HCT116 (cell line): ENCODE data around the gene TBCCD1. TPM values are rescaled to one million over a fixed set of nuclear protein-coding genes. Genes with fewer than 3 reads are reported as not detected.

ENCODE experiments used
- ATAC-seq: fragments of 200-7000 bp; cut with Tn5 transposase; 2 replicates; pipeline ENCODE4 v1.9.1; 2020; ENCODE audit warnings: mild to moderate bottlenecking, moderate library complexity
- BruUV-seq: library from RNA; stranded (reverse); fragments of 400-500 nt; replicated peaks from 2 replicates; lab custom pipeline; 2021; lab: Mats Ljungman, UMichigan
- CTCF ChIA-PET: fragments of 300-600 bp; sonication (Branson Sonifier 250); formaldehyde crosslinking; loops from one replicate; lab custom pipeline; 2021; ENCODE audit warnings: antibody characterized with exemption; lab: Charles Lee
- POLR2A ChIA-PET: fragments of 300-600, 350-600 bp; sonication (Branson Sonifier 250); formaldehyde crosslinking; loops from one replicate; lab custom pipeline; 2021; ENCODE audit warnings: antibody characterized with exemption; lab: Charles Lee
- RAD21 ChIA-PET, 2 experiments: fragments of 300-600 bp; sonication (Branson Sonifier 250); formaldehyde crosslinking; loops; one replicate each; lab custom pipeline; 2023; ENCODE audit warnings: low total read pairs in 2 of 2; ENCODE audit not compliant: uncharacterized antibody in 2 of 2, unreplicated experiment in 2 of 2, low non-redundant PET in 1 of 2; lab: Charles Lee
- DNase-seq: peaks from one replicate; pipeline ENCODE4 v3.0.0-alpha.2; 2010; ENCODE audit warnings: low read depth, low spot score
- H2AFZ ChIP-seq: fragments of 200-600 bp; shearing (Covaris generic), sonication (generic); 2 replicates; pipeline ENCODE4 v1.6.1; 2017; ENCODE audit warnings: low read depth, mixed run types, mixed read lengths, antibody characterized with exemption, low read length; ENCODE audit not compliant: poor library complexity, severe bottlenecking
- H3K27ac ChIP-seq: 2 replicates; pipeline ENCODE4 v1.5.1; 2012; ENCODE audit warnings: low read depth, low read length
- H3K27me3 ChIP-seq: fragments of 200-600 bp; sonication (generic); 2 replicates; pipeline ENCODE4 v1.6.1; 2016; ENCODE audit warnings: mixed run types, low read length, mixed read lengths; ENCODE audit not compliant: insufficient read depth
- H3K36me3 ChIP-seq, 2 experiments: fragments of 200-500 bp in 1 of 2; fragments of 200-600 bp in 1 of 2; sonication (Bioruptor generic) in 1 of 2; sonication (generic) in 1 of 2; 2 replicates each; pipeline versions ENCODE4 v1.5.1 to v1.6.1; 2014 to 2016; ENCODE audit warnings: low read length in 2 of 2, inconsistent platforms in 1 of 2, mixed read lengths in 1 of 2, mixed run types in 1 of 2; ENCODE audit not compliant: insufficient read depth in 2 of 2, control insufficient read depth in 1 of 2
- H3K4me1 ChIP-seq, 2 experiments: fragments of 200-600 bp in 1 of 2; sonication (generic) in 1 of 2; 2 replicates each; pipeline versions ENCODE4 v1.5.1 to v1.6.1; 2012 to 2017; ENCODE audit warnings: low read length in 2 of 2, inconsistent platforms in 1 of 2, mild to moderate bottlenecking in 1 of 2, mixed read lengths in 1 of 2, mixed run types in 1 of 2, moderate library complexity in 1 of 2; ENCODE audit not compliant: insufficient read depth in 2 of 2, control insufficient read depth in 1 of 2
- H3K4me2 ChIP-seq: fragments of 200-600 bp; sonication (generic); 2 replicates; pipeline ENCODE4 v1.6.1; 2017; ENCODE audit warnings: mixed run types, low read length, mixed read lengths
- H3K4me3 ChIP-seq, 2 experiments: fragments of 200-600 bp in 1 of 2; sonication (generic) in 1 of 2; replicated peaks in 1 of 2; 2 replicates each; pipeline ENCODE4 v1.5.1; 2011 to 2016; ENCODE audit warnings: low read length in 2 of 2, control low read depth in 1 of 2, low read depth in 1 of 2, mild to moderate bottlenecking in 1 of 2, mixed read lengths in 1 of 2, mixed run types in 1 of 2
- H3K79me2 ChIP-seq: fragments of 200-600 bp; sonication (generic); 2 replicates; pipeline ENCODE4 v1.6.1; 2017; ENCODE audit warnings: mild to moderate bottlenecking, mixed run types, low read length, moderate library complexity, mixed read lengths; ENCODE audit not compliant: insufficient read depth
- H3K9ac ChIP-seq: fragments of 200-600 bp; sonication (generic); 2 replicates; pipeline ENCODE4 v1.6.1; 2016; ENCODE audit warnings: low read length, mixed read lengths
- H3K9me2 ChIP-seq: fragments of 200-600 bp; sonication (generic), shearing (Covaris generic); 2 replicates; pipeline ENCODE4 v1.6.1; 2017; ENCODE audit warnings: mixed run types, mild to moderate bottlenecking, moderate library complexity; ENCODE audit not compliant: insufficient read depth
- H3K9me3 ChIP-seq, 2 experiments: fragments of 200-500 bp in 1 of 2; fragments of 200-600 bp in 1 of 2; sonication (Bioruptor generic) in 1 of 2; sonication (generic) in 1 of 2; 2 replicates each; pipeline ENCODE4 v1.6.1; 2014 to 2017; ENCODE audit warnings: low read length in 2 of 2, mixed read lengths in 2 of 2, inconsistent platforms in 1 of 2, low read depth in 1 of 2, mild to moderate bottlenecking in 1 of 2, mixed run types in 1 of 2, moderate library complexity in 1 of 2; ENCODE audit not compliant: control insufficient read depth in 1 of 2, insufficient read depth in 1 of 2
- H4K20me1 ChIP-seq: fragments of 200-600 bp; sonication (generic), shearing (Covaris generic); 2 replicates; pipeline ENCODE4 v1.6.1; 2017; ENCODE audit warnings: mixed run types, mild to moderate bottlenecking, moderate library complexity; ENCODE audit not compliant: insufficient read depth
- ATF3 ChIP-seq: IDR thresholded peaks from 2 replicates; pipeline ENCODE4 v1.6.1; 2012
- CEBPB ChIP-seq: IDR thresholded peaks from 2 replicates; pipeline ENCODE4 v1.6.1; 2012; ENCODE audit warnings: low read depth
- CTCF ChIP-seq, 3 experiments: fragments of 200-600 bp in 1 of 3; sonication (generic) in 1 of 3; IDR thresholded peaks in 2 of 3; conservative IDR thresholded peaks in 1 of 3; 2 replicates each; pipeline ENCODE4 v1.5.1; 2012 to 2017; ENCODE audit warnings: low read depth in 2 of 3, low read length in 2 of 3, antibody characterized with exemption in 1 of 3, borderline replicate concordance in 1 of 3, control low read depth in 1 of 3, mild to moderate bottlenecking in 1 of 3, mixed read lengths in 1 of 3, mixed run types in 1 of 3, moderate library complexity in 1 of 3; ENCODE audit not compliant: insufficient read depth in 1 of 3
- EGR1 ChIP-seq: IDR thresholded peaks from 2 replicates; pipeline ENCODE4 v1.6.1; 2012; ENCODE audit warnings: low read depth
- FOSL1 ChIP-seq: IDR thresholded peaks from 2 replicates; pipeline ENCODE4 v1.6.1; 2012; ENCODE audit warnings: low read depth
- JUND ChIP-seq: IDR thresholded peaks from 2 replicates; pipeline ENCODE4 v1.6.1; 2012
- MAX ChIP-seq: IDR thresholded peaks from 2 replicates; pipeline ENCODE4 v1.6.1; 2012
- POLR2A ChIP-seq: IDR thresholded peaks from 2 replicates; pipeline ENCODE4 v1.7.0; 2011; ENCODE audit warnings: borderline replicate concordance; ENCODE audit not compliant: insufficient read depth, insufficient read length; ENCODE audit errors: extremely low read depth
- POLR2AphosphoS5 ChIP-seq: IDR thresholded peaks from 2 replicates; pipeline ENCODE4 v1.6.1; 2011; ENCODE audit warnings: mild to moderate bottlenecking, low read depth, low read length, moderate library complexity
- RAD21 ChIP-seq: IDR thresholded peaks from 2 replicates; pipeline ENCODE4 v1.6.1; 2012; ENCODE audit warnings: low read depth, mild to moderate bottlenecking
- SIN3A ChIP-seq: IDR thresholded peaks from 2 replicates; pipeline ENCODE4 v1.6.1; 2012; ENCODE audit warnings: low read depth
- SP1 ChIP-seq: IDR thresholded peaks from 2 replicates; pipeline ENCODE4 v1.6.1; 2012; ENCODE audit warnings: low read depth
- SRF ChIP-seq: IDR thresholded peaks from 2 replicates; pipeline ENCODE4 v1.6.1; 2012; ENCODE audit warnings: low read depth
- TCF7L2 ChIP-seq: IDR thresholded peaks from 2 replicates; pipeline ENCODE4 v1.7.0; 2011; ENCODE audit warnings: borderline replicate concordance, inconsistent platforms; ENCODE audit not compliant: insufficient read depth, insufficient read length; ENCODE audit errors: extremely low read depth
- YY1 ChIP-seq: IDR thresholded peaks from 2 replicates; pipeline ENCODE4 v1.6.1; 2011; ENCODE audit warnings: low read length, low read depth, moderate library complexity, mild to moderate bottlenecking; ENCODE audit not compliant: insufficient replicate concordance; ENCODE audit errors: extremely low read depth
- ZFX ChIP-seq: fragments of 450-650 bp; IDR thresholded peaks from 2 replicates; pipeline ENCODE4 v1.6.1; 2017
- intact Hi-C: fragments of 100-400 bp; cut with micrococcal nuclease; formaldehyde crosslinking; loops from 2 replicates; pipeline ENCODE4 v1.10.0; 2022
- total RNA-seq: library from RNA; stranded (reverse); gene quantifications from one replicate; pipeline ENCODE4 v1.2.1, GENCODE V29; 2021; ENCODE audit not compliant: unreplicated experiment
- TF ChIP-seq, protein P1 (sequence below): IDR thresholded peaks from 2 replicates; pipeline ENCODE4 v1.6.1; 2011; ENCODE audit warnings: mild to moderate bottlenecking, low read length, moderate library complexity; ENCODE audit not compliant: insufficient replicate concordance; ENCODE audit errors: extremely low read depth

The TBCCD1 gene
- total RNA-seq, 1 experiment from 2014 or later, result 16.8 TPM

DNA sequence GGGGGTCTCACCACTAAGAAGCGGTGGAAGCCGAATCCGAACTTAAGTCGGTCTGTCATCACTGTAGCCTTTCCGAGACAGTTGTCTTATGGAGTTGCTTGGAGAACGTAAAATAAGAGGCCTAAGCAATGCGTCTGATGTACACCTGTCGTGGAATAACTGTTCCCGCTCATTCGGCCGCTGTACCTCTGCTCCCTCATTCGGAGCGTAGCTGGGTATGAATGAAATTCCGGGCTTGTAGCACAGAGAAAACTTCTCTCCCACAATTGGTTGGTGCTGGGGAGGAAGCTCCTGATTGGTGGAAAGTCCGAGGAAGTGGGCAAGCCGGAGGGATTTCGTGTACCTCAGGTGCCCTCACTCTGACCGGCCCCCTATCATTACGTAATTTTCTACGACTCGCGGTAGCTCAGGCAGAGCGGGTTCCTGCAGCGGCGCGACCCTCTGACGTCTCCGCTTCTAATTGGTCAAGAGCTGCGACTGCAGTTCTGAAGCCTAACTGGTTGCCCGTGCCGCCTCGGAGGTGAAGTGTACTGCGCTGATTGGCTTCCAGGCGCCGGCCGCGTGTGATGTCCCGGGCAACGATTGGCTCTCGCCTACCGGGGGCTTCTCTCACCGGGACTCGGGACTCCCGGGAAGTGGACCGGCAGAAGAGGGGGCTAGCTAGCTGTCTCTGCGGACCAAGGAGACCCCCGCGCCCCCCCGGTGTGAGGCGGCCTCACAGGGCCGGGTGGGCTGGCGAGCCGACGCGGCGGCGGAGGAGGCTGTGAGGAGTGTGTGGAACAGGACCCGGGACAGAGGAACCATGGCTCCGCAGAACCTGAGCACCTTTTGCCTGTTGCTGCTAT, 3.2 kb upstream of the TBCCD1 start, which contains the start of gene DNAJB11:
Gene DNAJB11 (plus strand): TSS at position 625 of the 845 bp plus-strand sequence. CDS start 178 bp downstream, at position 803.
- Histone ChIP-seq H3K27ac (peak within 1 kb of the TSS; percentile 52), H3K4me3 (peak within 1 kb of the TSS; percentile 87 to 94), H3K9me3 (no peaks in the 10 kb centered on the region), H3K9me2 (no peaks in the 10 kb centered on the region), H3K27me3 (no peaks in the 10 kb centered on the region), H3K36me3 (peaks cover 13 to 22% of the 10 kb centered on the region in 2 experiments; a peak in 3 of 4 replicates), H4K20me1 (0 out of 2 replicates have a peak, but pooled peaks cover under 1% of the 10 kb centered on the region), H3K4me2 (peak within 1 kb of the TSS; percentile 92), H3K4me1 (peaks cover 11 to 32% of the 10 kb centered on the region in 2 experiments), H3K9ac (peak within 1 kb of the TSS; percentile 98), H2AFZ (no peak within 1 kb of the TSS), H3K79me2 (peaks cover 74% of the 10 kb centered on the region)
- DNase-seq, result peak; percentile 100
- ChIA-PET CTCF (interaction anchor here (0.9 to 1.4 kb wide), 7 partner anchors 19 to 627 kb away, joined by 3 to 7 read pairs (median 4); no protein-coding TSS in a partner anchor), POLR2A (interaction anchor here (0.6 to 1.6 kb wide), 15 partner anchors 9 to 257 kb away, joined by 3 to 9 read pairs (median 4); partner anchors contain the start of gene EIF4A2), RAD21 (interaction anchor here (0.6 to 0.8 kb wide), 3 partner anchors 47 to 355 kb away, joined by 3 read pairs; no protein-coding TSS in a partner anchor)
- peak; percentile 86 for ATAC-seq
- intact Hi-C loops, result loop anchor here (2.0 to 5.0 kb wide), 2 partner anchors 182 to 462 kb away; partner anchors contain the start of gene ETV5
- no TSS peak for BruUV-seq
- TF ChIP-seq ATF3 (no peak), CEBPB (peak; percentile 90), POLR2A (peak; percentile 86), TCF7L2 (peak; percentile 31), RAD21 (no peak), FOSL1 (no peak), SP1 (peak; percentile 99), CTCF (IDR thresholded peaks at IDR 0.05 in 2 of 3, conservative IDR thresholded peaks at IDR 0.05 in 1 of 3; ENCODE audit: borderline replicate concordance in 1 of 3, insufficient read depth in 1 of 3, low read depth in 2 of 3, low read length in 2 of 3) (no peak), POLR2AphosphoS5 (peak; percentile 97), ZFX (no peak), YY1 (peak; percentile 31), JUND (no peak), EGR1 (no peak), SIN3A (peak; percentile 95), MAX (peak; percentile 75), SRF (peak; percentile 94)
- TF ChIP-seq, protein P1, sequence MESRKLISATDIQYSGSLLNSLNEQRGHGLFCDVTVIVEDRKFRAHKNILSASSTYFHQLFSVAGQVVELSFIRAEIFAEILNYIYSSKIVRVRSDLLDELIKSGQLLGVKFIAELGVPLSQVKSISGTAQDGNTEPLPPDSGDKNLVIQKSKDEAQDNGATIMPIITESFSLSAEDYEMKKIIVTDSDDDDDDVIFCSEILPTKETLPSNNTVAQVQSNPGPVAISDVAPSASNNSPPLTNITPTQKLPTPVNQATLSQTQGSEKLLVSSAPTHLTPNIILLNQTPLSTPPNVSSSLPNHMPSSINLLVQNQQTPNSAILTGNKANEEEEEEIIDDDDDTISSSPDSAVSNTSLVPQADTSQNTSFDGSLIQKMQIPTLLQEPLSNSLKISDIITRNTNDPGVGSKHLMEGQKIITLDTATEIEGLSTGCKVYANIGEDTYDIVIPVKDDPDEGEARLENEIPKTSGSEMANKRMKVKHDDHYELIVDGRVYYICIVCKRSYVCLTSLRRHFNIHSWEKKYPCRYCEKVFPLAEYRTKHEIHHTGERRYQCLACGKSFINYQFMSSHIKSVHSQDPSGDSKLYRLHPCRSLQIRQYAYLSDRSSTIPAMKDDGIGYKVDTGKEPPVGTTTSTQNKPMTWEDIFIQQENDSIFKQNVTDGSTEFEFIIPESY, result peak; percentile 87
